GM18498 (cell line): ENCODE data around the gene ANGPTL2.

Experiments
- ATAC-seq: cut with Tn5 transposase; IDR thresholded peaks from one replicate; pipeline ENCODE4 v1.9.1; 2021; ENCODE audit warnings: mild to moderate bottlenecking, moderate library complexity; ENCODE audit not compliant: unreplicated experiment

Gene ANGPTL2

GRCh38 chr9:127081250-127082185 lies 40.9 kb downstream of the ANGPTL2 start:
- ATAC-seq = no peak

GRCh38 chr9:127079446-127080140 lies 42.8 kb downstream of the ANGPTL2 start:
- no peak for ATAC-seq

GRCh38 chr9:127078988-127079387 lies 43.4 kb downstream of the ANGPTL2 start:
- no peak for ATAC-seq

GRCh38 chr9:127078336-127078735 lies 44.1 kb downstream of the ANGPTL2 start:
- no peak for ATAC-seq

GRCh38 chr9:127077644-127077946 lies 44.8 kb downstream of the ANGPTL2 start:
- ATAC-seq = no peak

GRCh38 chr9:127076860-127077643 lies 45.4 kb downstream of the ANGPTL2 start:
- no peak for ATAC-seq

- no peak for ATAC-seq
Measured at GRCh38 chr9:127075624-127076372, 46.6 kb downstream of the ANGPTL2 start.

- no peak for ATAC-seq
Measured at GRCh38 chr9:127074561-127075548, 47.6 kb downstream of the ANGPTL2 start.

- ATAC-seq = no peak
Measured at GRCh38 chr9:127067603-127068220, 54.7 kb downstream of the ANGPTL2 start.

- no peak for ATAC-seq
Measured at GRCh38 chr9:127066851-127067136, 55.6 kb downstream of the ANGPTL2 start.

- no peak for ATAC-seq
Measured at GRCh38 chr9:127066060-127066850, 56.2 kb downstream of the ANGPTL2 start.

- ATAC-seq = no peak
Measured at GRCh38 chr9:127065592-127065991, 56.8 kb downstream of the ANGPTL2 start.

GRCh38 chr9:127064335-127064734 lies 58.1 kb downstream of the ANGPTL2 start:
- ATAC-seq = no peak

- no peak for ATAC-seq
Measured at GRCh38 chr9:127061411-127061810, 61.0 kb downstream of the ANGPTL2 start.

- no peak for ATAC-seq
Measured at GRCh38 chr9:127059765-127060361, 62.6 kb downstream of the ANGPTL2 start.

- no peak for ATAC-seq
Measured at GRCh38 chr9:127059030-127059429, 63.4 kb downstream of the ANGPTL2 start.

GRCh38 chr9:127058645-127059021 lies 63.8 kb downstream of the ANGPTL2 start:
- ATAC-seq = no peak

- ATAC-seq = no peak
Measured at GRCh38 chr9:127058011-127058644, 64.3 kb downstream of the ANGPTL2 start.
